Suppressor macrophage treated with lipopolysaccharide for 4 hours (primary cell): ENCODE measurements around the gene INF2.

Experiments
- DNase-seq: peaks from one replicate; pipeline ENCODE4 v3.0.0-alpha.2; 2020

The INF2 gene

DNA sequence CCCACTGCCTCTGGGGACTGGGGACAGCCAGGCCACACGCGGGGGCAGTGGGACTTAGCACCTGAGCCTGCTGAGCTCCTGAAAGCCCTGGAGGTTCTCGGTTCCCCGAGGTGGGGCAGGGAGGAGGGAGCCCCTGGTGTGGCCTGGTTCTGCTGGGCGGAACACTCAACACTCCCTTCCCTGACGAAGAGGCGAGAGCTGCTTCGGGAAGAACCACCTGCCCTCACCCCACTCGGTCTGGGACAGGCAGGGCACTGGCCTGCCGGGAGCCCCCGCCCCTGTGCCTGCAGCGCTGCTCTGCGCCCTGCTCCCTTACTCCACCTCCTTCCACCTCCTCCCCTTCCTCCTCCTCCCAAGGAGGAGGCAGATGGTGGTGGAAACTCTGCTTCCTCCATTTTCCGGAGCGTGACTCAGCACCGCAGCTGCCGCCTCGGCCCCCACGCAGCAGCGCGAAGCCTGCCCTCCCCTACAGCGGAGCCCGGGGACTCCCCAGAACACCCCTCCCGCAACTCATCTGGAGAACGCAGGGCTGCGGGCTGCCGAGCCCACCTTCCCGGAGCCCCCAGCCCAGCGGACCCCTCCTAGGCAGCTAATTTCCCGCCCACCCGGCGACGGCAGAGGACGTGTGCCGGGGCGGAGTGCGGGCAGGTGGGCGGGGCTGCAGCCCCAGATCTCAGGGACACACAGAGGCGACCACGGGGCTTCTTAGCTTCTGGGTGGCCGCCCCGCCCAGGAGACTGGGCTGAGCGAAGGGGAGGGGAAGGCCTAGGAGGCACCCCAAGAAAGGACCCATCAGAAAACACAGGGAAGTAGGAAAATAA, 11.7 kb upstream of the INF2 start:
- peak; percentile 80 for DNase-seq

DNA sequence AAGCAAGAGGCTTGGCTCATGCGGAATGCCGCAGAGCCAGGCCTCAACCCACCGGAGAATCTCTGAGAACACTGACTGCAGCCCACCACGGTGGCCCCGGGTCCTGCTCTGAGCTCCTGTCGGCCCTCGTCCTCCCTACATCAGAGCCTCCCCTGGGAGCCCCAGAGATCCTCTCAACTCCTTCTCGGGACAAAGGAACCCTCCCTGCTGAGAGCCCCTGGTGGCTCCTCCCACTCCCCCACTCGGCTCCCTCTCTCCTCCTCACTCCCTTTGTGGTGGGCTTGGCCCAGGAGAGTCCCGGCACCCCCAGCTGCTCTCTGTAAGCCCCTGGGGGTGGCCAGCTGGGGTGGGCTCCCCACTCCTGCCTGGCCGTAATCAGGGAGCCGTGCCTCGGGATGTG, 11.1 kb upstream of the INF2 start:
- no peak for DNase-seq

- no peak for DNase-seq
These were observed 10.3 kb upstream of the INF2 start for GRCh38 chr14:104678901-104679705.

- peak; percentile 71 for DNase-seq
These were observed 9.2 kb upstream of the INF2 start for GRCh38 chr14:104680056-104680805.

- DNase-seq: peak; percentile 87
These were observed 8.4 kb upstream of the INF2 start for GRCh38 chr14:104680806-104681688.

GRCh38 chr14:104681689-104682074, 7.7 kb upstream of the INF2 start:
- DNase-seq: no peak

DNA sequence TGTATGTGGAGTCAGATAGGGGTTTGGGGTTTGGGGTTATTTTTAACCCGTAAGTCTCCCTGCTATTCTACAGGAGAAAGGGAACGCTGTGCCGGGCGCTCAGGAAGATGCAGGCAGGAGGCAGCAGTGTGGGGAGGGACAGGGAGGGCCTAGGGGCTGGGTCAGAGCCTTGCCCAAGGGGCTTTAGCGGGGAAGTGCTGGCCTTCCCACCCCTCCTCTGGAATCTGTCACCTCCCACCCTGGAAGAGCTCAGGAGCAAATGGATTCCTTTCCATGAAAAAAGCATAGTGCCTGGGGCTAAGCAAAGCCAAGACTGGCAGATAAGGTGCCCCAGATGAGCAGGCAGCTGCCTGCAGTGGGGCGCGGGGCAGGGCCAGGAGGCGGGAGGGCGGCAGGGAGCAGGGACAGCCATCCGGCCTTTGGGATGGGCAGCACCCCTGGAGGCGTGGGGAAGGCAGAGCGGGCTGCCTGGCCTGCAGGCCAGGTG, 7.3 kb upstream of the INF2 start:
- no peak for DNase-seq

GRCh38 chr14:104683653-104684448, 5.6 kb upstream of the INF2 start:
- no peak for DNase-seq

- no peak for DNase-seq
These were observed 5.0 kb upstream of the INF2 start for GRCh38 chr14:104684449-104684821.

GRCh38 chr14:104685216-104685997, 4.0 kb upstream of the INF2 start:
- no peak for DNase-seq

- DNase-seq: no peak
These were observed 3.3 kb upstream of the INF2 start for GRCh38 chr14:104685998-104686610.

DNA sequence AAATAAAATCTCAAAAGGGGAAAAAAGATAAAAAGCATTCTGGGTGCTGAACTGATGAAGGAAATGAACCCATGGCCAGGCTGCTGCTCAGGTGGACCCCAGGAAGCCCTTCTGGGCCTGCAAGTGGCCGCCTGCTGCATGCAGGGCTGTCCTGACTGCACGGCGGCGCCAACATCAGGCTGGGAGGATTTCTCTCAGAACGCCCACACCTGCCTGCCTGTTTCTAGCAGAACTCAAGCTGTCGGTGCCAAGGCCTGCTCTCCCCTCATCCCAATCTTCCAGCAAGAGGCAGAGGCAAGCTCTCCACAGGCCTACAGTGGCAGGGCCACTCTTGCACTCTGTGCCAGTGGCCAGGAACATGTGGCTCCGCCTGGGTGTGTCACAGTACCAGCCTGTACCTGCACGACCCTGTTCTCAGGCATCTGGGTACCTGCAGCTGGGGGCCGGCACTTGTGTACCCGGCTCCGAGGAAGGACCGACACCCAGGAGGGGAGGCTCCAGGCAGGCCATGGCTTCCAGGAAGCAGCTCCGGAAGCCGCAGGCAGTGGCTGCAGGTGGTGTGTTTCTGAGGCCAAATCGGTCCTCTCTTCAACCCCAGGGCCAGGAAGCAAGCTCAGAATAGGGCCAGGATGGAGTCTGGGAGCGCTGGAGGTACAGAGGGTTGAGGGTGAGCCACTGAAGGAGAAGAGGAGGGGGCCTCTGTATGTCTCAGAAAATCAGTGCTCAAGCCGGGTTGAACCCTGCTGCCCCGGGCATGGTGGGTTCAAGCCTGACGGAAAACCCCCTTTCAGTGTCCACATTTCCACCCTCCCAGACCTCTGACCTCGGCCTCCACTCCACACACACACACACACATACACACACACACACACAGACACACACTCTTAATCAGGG, 2.5 kb upstream of the INF2 start:
- no peak for DNase-seq

DNA sequence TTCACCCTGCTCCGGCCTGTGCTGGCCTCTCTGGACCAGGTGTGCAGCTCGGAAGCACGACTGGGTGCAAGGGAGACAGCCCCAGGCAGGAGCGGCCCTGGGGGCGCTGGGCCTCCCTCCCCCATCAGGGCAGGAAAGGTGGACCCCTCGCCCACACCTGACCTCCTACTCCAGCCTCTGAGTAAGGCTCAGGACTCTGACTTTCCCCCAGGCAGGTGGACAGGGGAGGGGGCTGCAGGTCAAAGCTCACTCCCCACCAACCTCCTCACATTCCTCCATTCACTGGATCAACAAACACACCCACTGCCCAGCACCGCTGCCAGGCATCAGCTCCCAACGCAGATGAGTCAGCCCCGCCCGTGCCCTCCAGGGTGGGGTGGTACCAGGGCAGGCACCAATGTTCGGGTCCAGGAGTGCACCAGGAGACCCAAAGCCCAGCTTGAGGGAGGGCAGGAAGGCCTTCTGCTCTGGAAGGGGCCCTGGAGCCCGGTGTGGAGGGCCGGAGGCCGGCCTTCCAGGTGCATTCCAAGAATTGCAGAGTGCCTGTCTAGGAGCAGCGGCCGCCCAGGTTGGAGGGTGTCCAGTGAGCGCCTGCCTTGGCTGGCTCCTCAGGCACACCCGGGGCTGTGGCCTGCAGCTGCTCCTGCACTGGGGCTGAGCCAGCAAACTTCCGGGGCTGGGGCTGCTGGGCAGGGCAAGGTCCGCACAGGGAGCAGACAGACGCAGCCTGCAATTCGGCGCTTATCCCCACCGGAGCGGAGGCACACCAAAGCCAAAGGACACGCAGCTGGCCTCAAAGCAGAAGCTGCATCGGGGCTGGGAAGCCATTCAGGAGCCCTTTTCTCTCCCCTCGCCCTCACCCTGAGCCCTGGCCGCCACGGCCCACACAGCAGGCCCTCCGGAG, 1.6 kb upstream of the INF2 start:
- DNase-seq: no peak

GRCh38 chr14:104688505-104689108, 811 bp upstream of the INF2 start:
- peak; percentile 43 for DNase-seq

DNA sequence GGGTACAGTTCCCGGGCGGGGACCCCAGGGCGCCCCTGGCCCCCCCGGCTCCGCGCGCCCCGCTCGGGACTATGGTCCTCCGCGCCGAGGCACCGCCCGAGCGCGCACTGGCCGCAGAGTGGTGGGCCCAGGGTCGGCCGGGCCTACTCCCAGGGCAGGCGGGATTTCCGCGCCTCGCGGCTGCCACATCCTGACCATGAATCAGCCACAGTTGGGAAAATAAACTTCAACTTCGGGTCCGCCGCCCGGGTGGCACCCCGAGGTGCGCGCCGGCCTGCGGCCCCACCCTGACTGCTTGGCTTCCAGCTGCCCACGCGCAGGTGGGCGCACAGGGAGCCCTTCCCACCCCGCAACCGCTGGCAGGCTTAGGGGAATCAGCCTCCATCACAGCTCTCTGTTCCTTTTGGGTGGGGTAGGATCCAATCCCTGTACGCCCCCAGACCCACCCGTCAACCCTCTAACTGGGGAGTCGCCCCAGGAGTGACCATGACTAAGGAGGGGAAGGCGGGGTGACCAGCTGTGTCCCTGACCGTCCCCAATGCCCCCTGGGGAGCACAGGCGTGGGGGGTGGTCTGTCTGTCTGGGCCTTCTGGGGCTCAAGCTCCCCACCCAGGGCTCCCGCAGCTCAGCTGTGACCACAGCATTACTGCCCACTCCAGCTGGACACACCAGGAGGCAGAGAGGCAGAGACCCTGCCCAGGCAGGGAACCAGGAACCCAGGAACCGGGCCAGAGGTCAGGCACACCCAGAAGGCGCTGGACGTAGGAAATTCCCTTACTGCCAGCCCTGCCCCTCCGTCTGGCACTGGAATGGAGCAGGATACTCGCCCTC, 678 bp downstream of the INF2 start:
- peak; percentile 41 for DNase-seq

GRCh38 chr14:104690861-104691455, 1.5 kb downstream of the INF2 start:
- no peak for DNase-seq
